SK-N-MC (cell line): Measurements from ENCODE around the gene CBLL1.
A peak's percentile ranks its signal among the peaks of the same experiment; 100 is the strongest.

Experiments used
- DNase-seq: peaks from one replicate; pipeline ENCODE4 v3.0.0-alpha.2; 2011; ENCODE audit warnings: low read depth, low spot score
- H3K27ac ChIP-seq: fragments of 200-600 bp; sonication (generic); 2 replicates; pipeline ENCODE4 v1.5.1; 2016; ENCODE audit warnings: mixed run types
- H3K36me3 ChIP-seq: fragments of 200-600 bp; sonication (generic); 2 replicates; pipeline ENCODE4 v1.6.1; 2017; ENCODE audit warnings: antibody characterized with exemption, low read length, mixed read lengths; ENCODE audit not compliant: insufficient read depth
- H3K4me3 ChIP-seq: fragments of 200-600 bp; sonication (generic); 2 replicates; pipeline ENCODE4 v1.5.1; 2016
- H3K9ac ChIP-seq: fragments of 200-600 bp; sonication (generic); 2 replicates; pipeline ENCODE4 v1.8.0; 2017; ENCODE audit warnings: mixed run types, mixed read lengths; ENCODE audit not compliant: insufficient read length
- H3K9me3 ChIP-seq: fragments of 200-600 bp; sonication (generic); 2 replicates; pipeline ENCODE4 v1.6.1; 2017; ENCODE audit warnings: low read depth, mild to moderate bottlenecking, antibody characterized with exemption, low read length, moderate library complexity, mixed read lengths
- EZH2 ChIP-seq: fragments of 200-600 bp; sonication (generic); IDR thresholded peaks from one replicate; pipeline ENCODE4 v1.6.1; 2017; ENCODE audit warnings: antibody characterized with exemption
- FOXP2 ChIP-seq: optimal IDR thresholded peaks from 2 replicates; pipeline ENCODE3; 2011; ENCODE audit warnings: mild to moderate bottlenecking, moderate library complexity; ENCODE audit not compliant: insufficient read depth; ENCODE audit errors: extremely low read length, control extremely low read depth
- POLR2AphosphoS5 ChIP-seq: IDR thresholded peaks from 2 replicates; pipeline ENCODE4 v1.6.1; 2012; ENCODE audit warnings: mild to moderate bottlenecking, low read depth, low read length, borderline replicate concordance

The CBLL1 gene

DNA sequence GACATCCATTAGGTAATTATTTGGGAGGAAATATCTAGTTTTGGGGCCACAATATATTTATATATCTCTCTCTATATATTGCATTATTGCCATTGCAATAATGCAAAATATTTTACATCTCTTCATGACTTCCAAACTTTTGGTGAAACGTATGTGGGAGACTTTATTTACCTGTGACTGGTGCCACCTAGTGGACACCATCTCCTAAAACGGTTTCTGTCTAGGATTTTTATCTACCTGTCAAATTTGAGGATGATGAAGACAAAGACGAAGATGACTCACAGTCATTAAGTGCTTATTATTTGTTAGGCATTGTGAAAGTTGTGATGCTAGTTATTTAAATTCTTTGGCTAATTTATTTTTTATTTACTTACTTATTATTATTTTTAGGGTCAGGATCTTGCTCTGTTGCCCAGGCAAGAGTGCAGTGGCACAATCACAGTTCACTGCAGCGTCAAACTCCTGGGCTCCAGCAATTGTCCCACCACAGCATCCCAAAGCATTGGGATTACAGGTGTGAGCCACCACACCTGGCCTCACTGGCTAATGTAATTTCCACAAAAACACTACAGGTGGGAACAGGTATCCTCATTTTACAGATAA, 18.7 kb upstream of the CBLL1 start:
- Histone ChIP-seq H3K27ac (no peak overlapping the region), H3K9ac (no peak overlapping the region), H3K4me3 (no peak overlapping the region), H3K36me3 (no peaks in the 10 kb centered on the region), H3K9me3 (no peaks in the 10 kb centered on the region)
- TF ChIP-seq FOXP2 (no peak), POLR2AphosphoS5 (no peak), EZH2 (no peak)
- DNase-seq, result no peak

DNA sequence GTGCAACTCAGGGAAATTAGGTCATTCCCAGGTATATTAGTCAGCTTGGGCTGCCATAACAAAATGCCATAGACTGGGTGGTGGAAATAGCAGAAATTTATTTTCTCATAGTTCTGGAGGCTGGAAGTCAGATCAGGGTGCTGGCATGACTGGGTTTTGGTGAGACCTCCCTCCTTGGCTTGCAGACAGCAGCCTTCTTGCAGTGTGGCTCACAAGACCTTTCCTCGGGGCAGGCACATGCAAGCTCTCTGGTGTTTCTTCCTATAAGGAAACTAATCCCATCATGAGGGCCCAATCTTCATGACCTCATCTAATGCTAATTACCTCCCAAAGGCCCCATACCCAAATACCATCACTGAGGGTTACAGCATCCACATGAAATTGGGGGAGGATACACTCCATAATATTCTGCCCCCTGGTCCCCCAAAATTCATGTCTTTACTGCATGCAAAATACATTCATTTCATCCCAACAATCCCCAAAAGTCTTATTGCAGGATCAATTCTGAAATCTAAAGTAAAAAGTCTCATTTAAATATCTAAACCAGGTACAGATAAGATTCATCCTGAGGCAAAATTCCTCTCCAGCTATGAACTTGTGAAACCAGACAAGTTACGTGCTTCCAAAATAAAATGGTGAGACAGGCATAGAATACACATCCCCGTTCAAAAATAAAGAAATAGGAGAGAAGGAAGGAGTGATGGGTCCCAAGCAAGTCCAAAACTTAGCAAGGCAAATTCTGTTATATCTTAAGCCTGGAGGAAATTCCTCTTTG, 17.4 kb upstream of the CBLL1 start:
- no peak overlapping the region for H3K9ac ChIP-seq
- DNase-seq, result no peak

DNA sequence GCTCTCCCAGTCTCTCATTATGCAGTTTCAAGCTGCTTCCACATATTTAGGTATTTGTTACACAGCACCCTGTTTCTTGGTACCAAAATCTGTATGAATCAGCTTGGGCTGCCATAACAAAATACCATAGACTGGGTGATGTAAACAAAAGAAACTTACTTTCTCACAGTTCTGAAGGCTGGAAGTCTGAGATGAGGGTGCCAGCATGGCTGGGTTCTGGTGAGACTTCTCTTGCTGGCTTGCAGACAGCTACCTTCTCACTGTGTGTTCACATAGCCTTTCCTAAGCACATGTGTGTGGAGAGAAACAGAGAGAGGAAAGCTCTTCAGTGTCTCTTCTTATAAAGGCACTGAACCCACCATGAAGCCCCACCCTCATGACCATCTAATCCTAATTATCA, 15.7 kb upstream of the CBLL1 start:
- no peak for TF ChIP-seq EZH2
- TF ChIP-seq POLR2AphosphoS5, result no peak
- no peak overlapping the region for H3K27ac ChIP-seq
- H3K9me3 ChIP-seq, result no peaks in the 10 kb centered on the region
- H3K4me3 ChIP-seq, result no peak overlapping the region
- H3K9ac ChIP-seq, result no peak overlapping the region
- no peak for DNase-seq
- no peaks in the 10 kb centered on the region for H3K36me3 ChIP-seq

More for the DNA sequence above, 17.4 kb upstream of the CBLL1 start:
- TF ChIP-seq EZH2, result no peak
- no peak for TF ChIP-seq FOXP2
- TF ChIP-seq POLR2AphosphoS5, result no peak
- Histone ChIP-seq H3K27ac (no peak overlapping the region), H3K4me3 (no peak overlapping the region), H3K36me3 (no peaks in the 10 kb centered on the region), H3K9me3 (no peaks in the 10 kb centered on the region)

DNA sequence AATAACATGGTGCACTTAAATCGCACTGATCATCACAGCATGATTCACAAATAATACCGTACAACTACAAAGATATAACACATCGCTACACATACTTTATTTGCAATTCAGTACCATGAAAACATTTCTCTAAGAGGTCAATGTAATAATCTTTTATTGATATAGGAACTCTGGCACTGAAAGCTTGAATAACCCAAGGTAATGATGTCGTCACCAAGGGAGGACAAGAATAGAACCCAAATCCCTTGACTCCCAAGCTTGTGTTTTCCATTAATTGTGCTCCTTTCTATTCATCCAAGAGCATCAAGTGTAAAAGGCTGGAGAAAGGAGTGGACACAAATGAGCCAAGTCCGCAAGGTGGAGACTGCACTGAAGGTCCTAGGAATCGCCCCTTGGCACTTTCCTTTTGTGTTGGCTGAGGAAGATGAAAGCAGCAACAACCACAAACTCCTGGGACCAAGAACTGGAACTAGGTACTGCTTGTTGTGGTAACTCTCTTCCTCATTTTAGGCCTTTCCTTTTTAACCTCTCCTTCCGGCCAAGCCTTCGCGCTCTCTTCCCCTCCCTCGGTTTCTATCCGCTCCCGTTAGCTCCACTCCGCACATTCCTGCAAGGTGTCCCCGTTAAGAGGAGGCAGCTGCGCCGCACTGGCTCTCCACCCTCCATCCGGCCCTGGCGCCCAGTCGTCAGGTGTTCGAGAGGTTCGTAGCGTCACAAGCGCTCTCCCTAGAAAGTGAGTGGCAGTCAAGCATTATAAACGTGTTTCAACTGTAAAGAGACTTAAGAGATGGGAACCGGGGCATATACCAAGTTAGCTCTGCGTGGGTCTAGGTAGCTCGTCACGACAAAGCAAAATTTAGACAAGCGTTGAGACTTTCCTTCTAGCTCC, 1.0 kb upstream of the CBLL1 start:
- H3K9me3 ChIP-seq, result no peaks in the 10 kb centered on the region
- TF ChIP-seq EZH2, result no peak
- TF ChIP-seq POLR2AphosphoS5, result no peak
- no peak for TF ChIP-seq FOXP2
- H3K27ac ChIP-seq, result peak overlapping the region; percentile 99
- peak overlapping the region; percentile 99 for H3K4me3 ChIP-seq
- peak overlapping the region; percentile 99 for H3K9ac ChIP-seq
- no peak for DNase-seq
- no peaks in the 10 kb centered on the region for H3K36me3 ChIP-seq

DNA sequence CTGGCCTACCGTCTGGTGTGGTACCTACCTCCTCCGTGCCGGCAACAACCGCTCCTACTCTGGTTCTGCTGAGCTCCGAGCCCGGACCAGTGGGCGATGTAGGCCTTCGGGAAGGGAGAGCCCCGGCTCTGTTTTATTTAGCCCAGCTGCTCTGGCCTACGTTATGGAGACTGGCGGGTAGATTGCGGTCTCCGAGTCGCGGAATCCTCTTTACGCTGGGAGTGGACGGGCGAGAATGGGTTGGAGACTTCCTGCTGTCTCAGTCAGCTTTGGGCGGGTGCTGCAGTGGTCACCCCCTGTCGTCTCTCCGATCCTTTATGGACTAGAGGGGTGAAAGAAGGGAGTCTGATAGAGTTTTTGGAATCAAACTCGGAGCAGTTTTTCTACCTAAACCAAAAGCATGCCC, 406 bp downstream of the CBLL1 start:
- Histone ChIP-seq H3K9ac (peak overlapping the region; percentile 99), H3K36me3 (peaks cover 10% of the 10 kb centered on the region), H3K9me3 (no peaks in the 10 kb centered on the region), H3K4me3 (peak overlapping the region; percentile 99), H3K27ac (peak overlapping the region; percentile 99; the same call in 1 of the 2 replicates)
- no peak for DNase-seq
- no peak for TF ChIP-seq EZH2
- TF ChIP-seq POLR2AphosphoS5, result no peak
- no peak for TF ChIP-seq FOXP2

DNA sequence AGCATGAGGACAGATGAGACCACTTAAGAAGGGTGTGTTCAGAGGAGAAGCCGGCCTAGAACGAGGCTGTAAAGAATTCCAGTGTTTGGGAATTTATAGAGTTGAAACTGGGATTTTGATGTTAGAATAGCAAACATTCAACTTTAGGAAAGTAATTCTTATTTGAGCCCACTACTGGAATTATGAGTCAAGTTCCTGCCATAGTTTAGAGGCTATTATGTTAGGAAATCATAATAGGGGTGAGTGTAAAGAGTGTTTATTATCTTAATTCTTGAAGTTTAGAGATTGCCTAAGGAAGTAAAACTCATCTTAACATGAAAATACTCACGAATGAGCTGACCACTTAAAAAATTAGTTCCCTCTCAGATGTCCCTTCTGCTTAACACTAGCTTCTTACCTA, 2.1 kb downstream of the CBLL1 start:
- H3K36me3 ChIP-seq, result peaks cover 26% of the 10 kb centered on the region
- peak overlapping the region; percentile 99; the same call in 1 of the 2 replicates for H3K4me3 ChIP-seq
- peak overlapping the region; percentile 99 for H3K9ac ChIP-seq
- H3K27ac ChIP-seq, result no peak overlapping the region
- no peaks in the 10 kb centered on the region for H3K9me3 ChIP-seq
- TF ChIP-seq EZH2 (no peak), FOXP2 (no peak), POLR2AphosphoS5 (no peak)
- DNase-seq, result no peak

DNA sequence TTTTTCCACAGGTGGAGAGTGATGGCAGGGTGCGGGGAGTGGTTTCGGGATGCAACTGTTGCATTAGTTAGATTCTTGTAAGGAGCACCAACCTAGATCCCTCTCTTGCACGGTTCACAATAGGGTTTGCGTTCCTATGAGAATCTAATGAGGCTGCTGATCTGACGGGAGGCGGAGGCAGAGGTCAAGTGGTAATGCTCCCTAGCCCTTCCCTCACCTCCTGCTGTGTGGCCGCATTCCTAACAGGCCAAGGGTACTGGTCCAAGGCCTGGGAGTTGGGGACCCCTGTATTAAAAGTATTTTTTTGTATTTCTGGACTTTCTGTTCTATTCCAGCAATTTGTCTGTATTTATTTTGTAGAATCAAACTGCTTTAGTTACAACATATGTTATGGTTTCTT, 7.2 kb downstream of the CBLL1 start:
- no peak overlapping the region for H3K27ac ChIP-seq
- H3K9ac ChIP-seq, result no peak overlapping the region
- H3K36me3 ChIP-seq, result peaks cover 69% of the 10 kb centered on the region
- no peak for TF ChIP-seq FOXP2
- TF ChIP-seq POLR2AphosphoS5, result no peak
- no peak for TF ChIP-seq EZH2
- no peak for DNase-seq
- H3K4me3 ChIP-seq, result no peak overlapping the region
- H3K9me3 ChIP-seq, result no peaks in the 10 kb centered on the region

DNA sequence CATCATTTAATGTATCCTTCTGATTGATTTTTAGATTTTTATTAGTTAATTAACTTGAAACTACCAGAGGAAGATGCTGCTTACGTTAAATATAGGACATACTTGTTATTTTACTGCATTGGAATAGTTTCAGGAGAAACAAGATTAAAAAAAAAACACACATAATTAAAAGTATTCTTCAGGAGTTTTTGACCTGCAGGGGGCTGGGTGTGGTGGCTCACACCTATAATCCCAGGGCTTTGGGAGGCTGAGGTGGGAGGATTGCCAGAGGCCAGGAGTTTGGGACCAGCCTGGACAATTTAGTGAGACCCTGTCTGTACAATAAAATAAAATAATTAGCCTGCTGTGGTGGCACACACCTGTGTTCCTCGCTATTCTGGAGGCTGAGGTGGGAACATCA, 10.7 kb downstream of the CBLL1 start:
- H3K4me3 ChIP-seq, result no peak overlapping the region
- no peak overlapping the region for H3K9ac ChIP-seq
- no peak overlapping the region for H3K27ac ChIP-seq
- H3K36me3 ChIP-seq, result peaks cover 90% of the 10 kb centered on the region
- DNase-seq, result no peak
- TF ChIP-seq EZH2 (no peak), POLR2AphosphoS5 (no peak), FOXP2 (no peak)
- no peaks in the 10 kb centered on the region for H3K9me3 ChIP-seq
